Hematopoietic multipotent progenitor cell treated with erythropoietin and hydrocortisone succinate and interleukin-3 and kit ligand, for 4 days (in vitro differentiated cells): ENCODE data around the gene AP1M2.
"Not testable (repeated sequence)": the region's sequence is repeated elsewhere in the genome, so short reads cannot be mapped to it uniquely, and the experiment has no call there.

Experiments
- DNase-seq: peaks from one replicate; pipeline ENCODE4 v3.0.0-alpha.2; 2015

AP1M2 gene

GRCh38 chr19:10533646-10534386, 53.3 kb downstream of the AP1M2 start:
- DNase-seq: no peak

GRCh38 chr19:10532457-10532856, 54.7 kb downstream of the AP1M2 start:
- DNase-seq: no peak

GRCh38 chr19:10526887-10527286, 60.2 kb downstream of the AP1M2 start:
- not testable (repeated sequence) for DNase-seq

GRCh38 chr19:10525636-10526035, 61.5 kb downstream of the AP1M2 start:
- no peak for DNase-seq

- no peak for DNase-seq
These were observed 63.9 kb downstream of the AP1M2 start for GRCh38 chr19:10523135-10523636.
